AG09319 (cell line): Measurements from ENCODE around the gene CMTM5.

Experiments used
- DNase-seq: peaks from one replicate; pipeline ENCODE4 v3.0.0-alpha.2; 2010; ENCODE audit warnings: low read depth; ENCODE audit errors: extremely low read depth
- CTCF ChIP-seq: IDR thresholded peaks from 2 replicates; pipeline ENCODE4 v1.5.1; 2011; ENCODE audit warnings: low read depth, mild to moderate bottlenecking, inconsistent platforms, low read length, moderate library complexity

Gene CMTM5

GRCh38 chr14:23375527-23376251 is 1.2 kb upstream of the CMTM5 start:
- DNase-seq = no peak
- TF ChIP-seq CTCF = no peak

- TF ChIP-seq CTCF = no peak
- no peak for DNase-seq
These were observed 328 bp downstream of the CMTM5 start for GRCh38 chr14:23377198-23377550.

- no peak for TF ChIP-seq CTCF
- DNase-seq = no peak
These were observed 1.0 kb downstream of the CMTM5 start for GRCh38 chr14:23377573-23378563.

- DNase-seq = no peak
- TF ChIP-seq CTCF = no peak
These were observed 1.9 kb downstream of the CMTM5 start for GRCh38 chr14:23378612-23379220.

GRCh38 chr14:23379366-23380196 is 2.7 kb downstream of the CMTM5 start:
- TF ChIP-seq CTCF = peak; percentile 99
- DNase-seq = no peak

GRCh38 chr14:23380197-23380914 is 3.5 kb downstream of the CMTM5 start:
- no peak for DNase-seq
- no peak for TF ChIP-seq CTCF
